HG02798 (cell line): ENCODE data around the gene DCUN1D2.

ENCODE experiments used
- ATAC-seq: cut with Tn5 transposase; IDR thresholded peaks from one replicate; pipeline ENCODE4 v1.9.1; 2021; ENCODE audit warnings: mild to moderate bottlenecking; ENCODE audit not compliant: unreplicated experiment, poor library complexity

DCUN1D2 gene

DNA sequence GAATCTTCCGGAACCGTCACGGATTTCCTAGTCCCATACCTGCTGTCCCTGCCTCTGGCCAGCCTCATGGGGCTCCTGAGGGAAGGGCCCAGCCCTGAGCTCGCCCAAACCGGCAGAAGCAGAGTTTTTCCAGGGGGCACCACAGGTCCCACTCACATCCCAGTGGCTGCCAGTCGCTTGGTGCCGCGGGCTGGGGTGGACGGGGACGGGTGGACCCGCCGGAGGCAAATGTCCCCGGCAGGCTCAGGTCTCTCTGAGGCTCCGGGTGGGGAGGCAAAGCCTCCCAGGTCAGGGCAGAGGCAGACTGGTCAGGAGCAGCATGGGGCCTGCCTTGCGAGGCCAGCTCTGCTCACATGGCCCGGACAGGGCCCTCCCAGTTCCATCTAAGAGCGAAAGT, 62.0 kb downstream of the DCUN1D2 start:
- ATAC-seq: no peak

DNA sequence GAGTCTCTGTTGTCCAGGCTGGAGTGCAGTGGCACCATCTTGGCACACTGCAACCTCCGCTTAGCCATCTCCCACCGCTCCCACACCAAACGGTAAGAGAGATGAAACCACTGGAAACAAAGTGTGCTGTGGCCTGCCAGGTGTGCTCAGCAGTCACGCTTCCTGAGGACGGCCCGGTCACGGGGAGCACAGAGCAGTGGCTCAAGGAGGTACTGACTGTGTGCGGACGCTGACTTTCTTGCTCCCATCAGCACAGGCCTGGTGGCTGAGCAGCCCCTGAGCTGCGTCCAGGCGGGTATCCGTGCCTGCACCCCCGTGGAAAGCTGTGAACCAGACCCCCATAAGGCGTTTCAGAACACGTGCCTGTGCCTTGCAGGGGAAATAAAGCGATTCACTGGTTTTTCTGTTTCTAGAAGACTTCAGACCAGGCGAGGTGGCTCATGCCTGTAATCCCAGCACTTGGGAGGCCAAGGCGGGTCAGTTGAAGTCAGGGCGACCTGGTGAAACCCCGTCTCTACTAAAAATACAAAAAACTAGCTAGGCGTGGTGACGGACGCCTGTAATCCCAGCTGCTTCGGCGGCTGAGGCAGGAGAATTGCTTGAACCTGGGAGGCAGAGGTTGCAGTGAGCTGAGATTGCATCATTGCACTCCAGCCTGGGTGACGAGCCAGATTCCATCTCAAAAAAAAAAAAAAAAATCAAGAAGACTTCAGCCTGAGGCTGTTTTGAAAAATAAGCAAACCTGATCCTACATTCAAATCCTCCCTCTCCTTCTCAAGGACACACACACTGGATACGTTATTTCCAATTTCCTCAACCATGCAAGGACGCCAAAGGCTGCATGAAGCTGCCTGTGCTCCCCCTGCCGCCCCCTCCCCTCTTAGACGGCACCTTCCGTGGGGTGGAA, 62.7 kb downstream of the DCUN1D2 start:
- no peak for ATAC-seq

DNA sequence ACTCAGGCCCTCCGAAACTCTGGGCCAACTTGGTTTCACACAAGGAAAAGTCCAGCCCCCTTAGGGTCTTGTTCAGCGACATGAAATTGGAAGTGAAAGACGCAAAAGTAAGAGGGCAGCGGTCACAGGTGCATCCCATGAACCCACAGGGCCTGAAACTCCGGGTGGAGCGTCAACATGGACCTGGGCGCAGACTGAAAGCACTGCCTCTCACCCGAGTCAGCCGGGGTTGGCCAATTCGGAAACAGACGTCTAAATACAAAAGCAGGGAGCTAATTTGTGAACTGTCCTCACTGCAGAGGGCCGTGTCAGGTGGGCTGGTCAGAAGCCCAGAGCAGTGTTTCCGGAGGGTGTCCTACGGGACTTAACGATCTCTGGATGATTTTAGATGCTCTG, 63.9 kb downstream of the DCUN1D2 start:
- no peak for ATAC-seq

DNA sequence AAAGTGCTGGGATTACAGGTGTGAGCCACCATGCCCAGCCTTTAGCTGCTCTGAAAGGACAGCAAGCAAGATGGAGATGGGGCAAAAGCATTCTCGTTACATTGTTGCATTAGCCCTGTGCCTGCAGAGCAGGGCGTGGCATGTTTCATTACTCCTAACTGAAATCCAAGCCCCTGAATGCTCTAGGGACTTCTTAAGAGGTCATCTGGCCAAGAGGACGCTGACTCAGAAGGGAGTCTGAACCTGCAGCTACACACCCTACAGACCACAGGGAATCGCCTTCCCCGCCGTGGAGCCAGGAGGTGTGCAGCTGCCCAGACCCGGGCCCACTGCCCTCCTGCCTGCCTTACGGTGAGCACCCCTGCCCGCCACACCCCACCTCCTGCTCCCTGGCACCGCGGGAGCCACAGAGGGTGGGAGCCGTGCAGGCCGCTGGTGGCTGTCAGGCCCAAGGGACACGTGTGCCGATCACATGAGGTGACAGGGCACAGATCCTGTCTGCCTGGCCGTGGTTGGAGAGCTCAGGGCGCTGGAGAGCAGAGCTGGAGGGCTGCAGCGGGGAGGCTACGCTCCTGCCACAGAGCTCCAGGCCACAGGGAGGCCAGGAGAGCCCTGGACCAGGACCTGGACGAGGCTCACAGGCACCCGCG, 64.4 kb downstream of the DCUN1D2 start:
- no peak for ATAC-seq

DNA sequence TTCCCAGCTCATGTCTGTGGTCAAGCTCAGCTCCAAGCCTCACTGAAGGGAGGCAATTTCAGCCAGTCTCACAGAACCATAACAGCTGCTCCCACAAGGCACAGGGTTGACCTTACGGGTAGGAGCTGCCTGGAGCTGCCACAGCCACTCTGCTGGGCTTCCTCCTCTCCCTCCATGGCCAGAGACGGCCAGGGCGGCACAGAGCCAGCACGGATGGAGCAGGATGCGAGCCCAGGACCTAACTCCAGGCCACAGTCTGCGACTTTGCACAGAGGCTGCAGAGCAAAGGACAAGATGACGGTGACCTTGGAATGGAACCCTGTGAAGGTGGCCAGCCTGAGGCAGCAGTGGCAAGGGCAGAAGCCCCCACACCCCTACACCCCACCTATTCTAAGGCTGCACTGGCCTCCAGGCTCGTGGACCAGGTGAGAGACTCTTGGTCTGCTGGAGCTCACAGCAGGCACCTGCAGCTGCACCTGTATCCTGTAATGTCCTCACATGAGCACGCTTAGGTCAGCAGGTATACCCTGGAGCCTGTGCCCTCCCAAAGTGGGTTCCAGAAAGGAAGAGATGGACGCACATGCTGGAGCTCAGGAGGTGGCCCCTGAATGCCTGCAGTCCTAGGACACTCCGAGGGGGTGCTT, 66.9 kb downstream of the DCUN1D2 start:
- ATAC-seq: no peak

DNA sequence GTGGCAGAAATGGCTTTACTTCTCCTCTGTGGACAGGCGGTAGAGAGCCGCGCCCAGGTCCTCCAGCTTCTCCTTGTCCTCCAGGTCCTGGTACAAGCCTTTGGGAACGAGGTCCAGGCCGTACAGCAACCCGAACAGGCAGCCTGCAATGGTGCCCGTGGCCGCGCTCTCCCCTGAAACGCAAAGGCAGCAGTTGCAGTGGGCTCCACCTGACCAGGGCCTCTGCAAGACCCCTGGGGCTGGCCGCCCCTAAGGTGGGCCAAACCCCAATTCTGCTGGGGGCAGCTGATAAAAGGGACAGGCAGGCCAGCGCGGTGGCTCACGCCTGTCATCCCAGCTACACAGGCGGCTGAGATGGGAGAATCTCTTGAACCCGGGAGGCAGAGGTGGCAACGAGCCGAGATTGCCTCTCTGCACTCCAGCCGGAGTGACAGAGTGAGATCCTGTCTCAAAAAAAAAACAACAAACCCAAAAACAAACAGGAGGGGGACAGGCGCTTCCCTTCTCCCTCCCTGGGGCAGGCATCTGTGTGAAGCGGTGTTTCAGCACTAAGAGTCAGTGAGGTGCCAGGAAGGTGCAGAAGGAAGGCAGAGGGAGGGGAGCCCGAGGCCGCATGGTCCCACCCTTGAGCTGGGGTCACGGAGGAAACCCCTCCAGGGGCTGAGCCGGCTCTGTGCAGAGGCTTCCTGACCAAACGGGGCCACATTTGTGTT, 67.5 kb downstream of the DCUN1D2 start:
- no peak for ATAC-seq

DNA sequence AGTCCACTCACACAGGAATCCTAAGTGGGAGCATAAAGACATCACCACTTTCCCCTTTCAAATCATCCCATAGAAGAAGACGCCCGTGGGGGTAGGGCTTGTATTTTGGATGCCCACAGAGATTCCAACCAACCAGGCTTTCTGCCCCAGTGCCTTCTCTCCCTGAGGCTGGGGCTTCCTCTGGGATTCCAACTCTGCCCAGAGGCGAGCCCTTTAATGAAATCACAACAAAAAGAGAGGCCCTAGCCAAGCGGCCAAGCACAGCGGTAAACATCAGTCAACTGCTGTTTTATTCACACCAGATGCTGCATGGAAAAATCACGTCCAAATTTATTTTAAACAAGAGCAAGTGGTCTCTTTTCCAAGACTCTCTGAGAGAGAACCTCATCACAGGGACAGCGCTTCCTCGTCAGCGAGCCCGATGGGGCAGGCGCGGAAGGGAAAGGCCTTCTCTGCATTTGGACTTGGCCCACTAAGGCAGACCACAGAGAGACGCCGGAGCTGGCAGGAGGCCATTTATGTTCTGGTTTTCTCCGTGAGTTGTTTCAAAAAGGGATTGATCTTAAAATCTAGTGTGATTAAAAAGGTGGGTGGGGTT, 68.7 kb downstream of the DCUN1D2 start:
- ATAC-seq: no peak

DNA sequence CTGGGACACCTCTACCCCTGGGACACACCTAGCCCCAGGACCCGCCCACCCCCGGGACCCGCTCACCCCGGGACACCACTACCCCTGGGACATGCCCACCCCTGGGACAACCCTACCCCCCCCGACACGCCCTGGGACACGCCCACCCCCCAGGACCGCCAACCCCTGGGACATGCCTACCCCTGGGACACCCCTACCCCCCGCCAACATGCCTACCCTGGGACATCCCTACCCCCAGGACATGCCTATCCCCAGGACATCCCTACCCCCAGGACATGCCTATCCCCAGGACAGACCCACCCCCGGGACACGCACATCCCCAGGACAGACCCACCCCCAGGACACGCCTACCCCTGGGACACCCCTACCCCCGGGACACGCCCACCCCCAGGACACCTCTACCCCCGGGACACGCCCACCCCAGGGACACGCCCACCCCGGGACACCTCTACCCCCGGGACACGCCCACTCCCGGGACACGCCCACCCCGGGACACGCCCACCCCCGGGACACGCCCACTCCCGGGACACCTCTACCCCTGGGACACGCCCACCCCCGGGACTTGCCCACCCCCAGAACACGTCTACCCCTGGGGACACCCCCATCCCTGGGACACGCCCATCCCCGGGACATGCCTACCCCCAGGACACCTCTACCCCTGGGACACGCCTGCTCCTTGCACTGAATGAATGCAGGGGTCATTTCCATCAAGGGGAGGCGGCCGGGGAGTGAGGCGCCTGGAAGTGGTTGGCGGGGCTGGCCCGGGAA, 69.5 kb downstream of the DCUN1D2 start:
- ATAC-seq: no peak

DNA sequence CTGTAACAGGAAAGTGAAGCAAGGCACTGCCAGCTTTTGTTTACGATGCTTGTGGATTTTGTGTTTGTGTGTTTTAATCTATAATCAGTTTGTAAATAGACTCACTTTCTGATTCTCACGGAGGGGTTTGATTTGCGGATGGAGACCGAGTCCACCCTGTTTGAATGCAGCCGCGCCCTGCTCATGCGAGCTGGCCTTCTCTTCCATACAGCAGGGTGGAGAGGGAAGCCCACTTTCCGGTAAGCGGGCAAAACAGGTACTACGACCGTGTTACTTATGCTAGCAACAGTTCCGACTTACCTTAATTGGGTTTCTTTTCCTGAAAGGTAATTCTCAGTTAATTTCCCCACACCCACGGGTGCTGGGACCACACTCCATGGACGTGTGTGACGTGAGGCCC, 70.3 kb downstream of the DCUN1D2 start:
- ATAC-seq: no peak

DNA sequence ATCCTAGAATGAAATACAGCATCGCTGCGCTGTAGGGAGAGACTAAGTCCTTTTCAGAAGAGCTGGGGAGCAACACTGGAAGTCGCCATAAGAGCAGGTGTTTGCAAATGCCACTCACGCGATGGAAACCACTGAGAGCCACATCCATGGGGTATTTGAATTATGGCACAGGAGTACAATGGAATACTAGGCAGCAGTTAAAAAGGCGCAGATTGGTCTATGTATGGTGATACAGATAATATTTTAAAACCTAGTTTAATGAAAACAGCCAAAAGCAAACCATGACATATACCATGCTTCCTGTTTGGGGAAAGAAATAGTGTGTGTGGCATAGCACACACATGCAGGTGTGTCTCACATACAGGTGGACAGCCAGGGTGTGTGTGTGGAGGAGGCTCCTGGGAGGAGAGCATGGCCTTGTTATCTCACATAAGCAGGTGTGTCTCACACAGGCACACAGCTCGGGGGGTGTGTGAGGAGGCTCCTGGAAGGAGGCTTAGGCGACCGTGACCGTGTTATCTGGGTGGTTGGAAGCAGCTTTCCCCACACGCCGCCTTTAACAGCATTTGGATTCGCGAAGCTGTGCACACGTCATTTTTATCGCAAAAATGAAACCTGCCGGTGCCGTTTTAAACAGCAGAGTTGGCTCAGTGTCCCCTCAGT, 70.8 kb downstream of the DCUN1D2 start:
- ATAC-seq: no peak

DNA sequence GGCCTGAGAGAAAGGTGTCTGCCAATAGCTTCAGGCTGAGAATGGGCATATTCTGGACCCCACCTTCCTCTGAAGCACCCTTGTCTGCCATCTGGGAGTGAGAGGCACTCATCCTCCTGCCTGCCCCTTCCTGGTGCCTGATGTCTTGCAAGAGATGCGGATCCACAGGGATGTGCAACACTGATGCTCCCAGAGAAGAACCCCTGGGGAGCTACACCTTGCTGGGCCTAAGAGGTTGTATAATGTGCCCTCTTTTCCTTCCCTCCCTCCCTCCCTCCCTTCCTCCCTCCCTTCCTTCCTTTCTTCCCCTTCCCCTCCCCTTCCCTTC, 71.8 kb downstream of the DCUN1D2 start:
- ATAC-seq: no peak

DNA sequence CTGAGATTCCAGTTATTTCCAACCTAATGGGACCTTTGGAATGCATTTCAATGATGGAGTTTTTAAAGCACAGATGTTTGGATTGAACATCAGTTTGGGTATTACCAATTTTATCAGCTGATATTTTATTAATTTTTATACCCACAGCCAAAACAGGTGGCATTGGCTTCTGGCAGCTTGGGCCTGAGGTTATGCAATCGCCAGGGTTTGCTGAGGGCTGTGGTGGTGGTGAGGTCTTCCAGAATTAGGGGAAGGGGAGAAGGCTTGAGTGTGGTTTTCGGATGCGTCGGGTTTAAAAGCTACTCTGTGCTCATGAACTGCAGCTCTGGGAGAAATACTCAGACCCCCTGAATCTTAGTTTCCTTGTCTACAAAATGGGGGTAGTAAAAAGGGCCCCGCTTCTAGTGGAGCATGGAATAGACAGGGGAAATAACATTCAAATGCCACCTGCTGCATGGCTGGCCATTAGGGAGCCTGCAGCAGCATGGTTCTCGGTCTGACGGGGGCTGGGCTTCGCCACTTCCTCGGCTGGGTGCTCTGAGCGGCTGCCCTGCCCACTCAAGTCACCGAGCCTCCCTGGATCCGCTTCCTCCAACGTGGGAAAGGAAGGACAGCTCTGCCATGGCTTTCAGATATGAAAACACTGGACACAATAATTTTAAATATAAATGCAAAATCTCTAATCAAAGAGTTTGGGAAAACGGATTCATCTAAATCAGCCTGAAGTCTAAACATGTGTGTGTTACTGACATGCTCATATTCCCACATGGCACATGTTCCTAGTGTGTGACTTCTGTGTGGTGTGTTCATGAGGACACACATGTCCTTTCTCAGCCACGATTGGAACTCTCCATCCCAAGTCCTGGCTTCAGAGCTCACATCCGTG, 72.4 kb downstream of the DCUN1D2 start:
- ATAC-seq: no peak

DNA sequence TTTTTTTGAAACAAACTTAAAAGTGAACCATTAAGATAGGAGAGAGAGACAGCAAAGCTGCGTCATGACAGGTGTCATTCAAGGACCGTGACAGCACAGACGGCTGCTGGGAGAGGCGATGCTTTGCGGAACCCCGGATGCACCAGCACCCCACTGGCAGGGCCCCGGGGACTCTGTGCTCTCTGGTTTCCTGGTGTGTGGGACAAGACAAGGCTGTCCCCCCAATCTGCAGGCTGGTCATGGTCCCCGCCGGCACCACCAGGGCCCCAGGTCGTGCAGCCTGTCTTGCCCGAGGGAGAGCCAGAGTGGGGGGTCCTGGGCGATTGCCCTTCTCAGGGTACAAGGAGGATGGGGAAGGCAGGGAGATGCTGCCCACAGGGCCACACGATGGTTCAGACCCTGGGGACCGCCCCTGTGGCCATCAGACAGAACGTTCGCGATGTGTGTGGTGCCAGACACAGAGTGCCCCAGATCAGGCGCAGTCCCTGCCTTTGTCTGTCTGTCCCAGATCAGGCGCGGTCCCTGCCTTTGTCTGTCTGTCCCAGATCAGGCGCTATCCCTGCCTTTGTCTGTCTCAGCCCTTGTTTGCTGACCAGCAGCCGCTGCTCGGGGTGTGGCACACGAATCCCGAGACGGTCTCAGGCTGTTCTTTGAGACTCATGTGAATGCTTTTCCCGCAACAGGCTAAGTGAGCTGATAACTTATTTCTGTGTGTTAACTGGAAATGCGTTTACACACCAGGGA, 73.3 kb downstream of the DCUN1D2 start:
- ATAC-seq: no peak

DNA sequence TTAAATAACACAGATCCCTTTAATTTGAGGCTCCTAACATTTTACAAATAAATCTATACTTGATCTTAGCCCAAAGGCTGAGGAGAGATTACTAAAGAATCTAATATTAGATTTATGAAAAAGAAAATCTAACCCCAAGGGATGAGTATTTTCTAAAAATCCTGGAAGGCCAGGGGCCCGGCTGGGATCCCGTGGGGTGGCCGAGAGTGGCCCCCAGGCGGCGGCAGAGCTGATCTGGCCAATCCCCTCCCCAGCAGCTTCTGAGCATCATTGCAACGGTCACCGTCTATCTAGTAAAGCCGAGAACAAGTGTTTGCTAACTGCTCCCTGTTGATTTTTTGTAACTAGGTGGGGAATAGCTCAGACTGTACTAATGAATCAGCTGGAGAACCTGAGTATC, 74.7 kb downstream of the DCUN1D2 start:
- no peak for ATAC-seq

DNA sequence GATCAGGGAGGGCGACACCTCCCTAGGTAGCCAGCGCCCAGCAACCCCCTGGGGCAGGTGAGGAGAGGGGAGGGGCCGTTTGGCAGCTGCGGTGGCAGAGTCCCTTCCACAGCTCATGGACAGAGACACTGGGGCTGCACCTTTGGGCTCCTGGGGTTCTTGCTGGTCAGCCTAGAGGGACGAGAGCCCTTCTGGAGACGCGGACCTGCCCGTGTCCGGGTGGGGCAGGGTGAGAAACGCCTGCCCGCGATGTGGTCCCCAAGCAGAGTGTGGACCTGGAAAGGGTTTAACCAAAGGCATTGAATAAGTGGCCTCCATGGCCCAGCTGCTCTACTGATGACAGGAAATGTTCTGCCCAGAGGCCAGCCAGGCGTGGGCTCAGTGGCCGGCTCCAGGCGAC, 75.5 kb downstream of the DCUN1D2 start:
- ATAC-seq: no peak

DNA sequence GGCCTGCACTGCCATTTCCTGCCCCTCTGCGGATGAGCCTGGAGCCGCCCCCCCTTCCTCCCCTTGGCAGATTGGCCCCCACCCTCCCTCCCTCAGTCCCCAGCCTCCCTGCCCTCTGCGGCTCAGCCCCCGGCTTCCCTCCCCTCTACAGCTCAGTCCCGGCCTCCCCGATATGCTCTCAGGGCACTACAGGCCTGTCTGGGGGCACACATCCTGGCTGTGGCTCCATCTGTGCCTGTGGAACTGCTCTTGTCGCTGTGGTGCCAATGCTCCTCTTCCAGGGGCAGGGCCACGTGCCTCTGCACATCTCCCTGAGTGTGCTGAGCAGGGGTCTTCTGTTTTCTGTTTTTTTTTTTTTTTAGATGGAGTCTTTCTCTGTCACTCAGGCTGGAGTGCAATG, 76.2 kb downstream of the DCUN1D2 start:
- ATAC-seq: no peak

DNA sequence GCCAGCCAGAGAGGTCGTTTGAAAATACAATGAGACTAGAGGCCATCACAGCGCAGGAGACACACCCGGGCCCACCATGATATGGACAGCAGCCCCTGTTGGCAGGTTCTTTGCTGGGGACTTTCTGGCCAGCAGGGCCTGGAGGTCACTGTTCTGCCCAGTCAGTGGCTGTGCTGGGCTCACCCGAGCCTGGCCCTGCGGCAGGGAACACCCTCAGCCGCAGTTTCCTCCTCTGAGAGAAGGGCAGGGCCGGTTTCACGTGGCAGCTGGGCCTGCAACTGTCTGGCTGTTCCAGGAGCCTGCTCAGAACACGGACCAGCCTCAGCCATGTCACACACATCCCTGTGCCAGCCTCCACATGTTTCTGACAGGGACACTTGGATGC, 76.6 kb downstream of the DCUN1D2 start:
- ATAC-seq: no peak
